GM19328 (cell line): ENCODE results near the gene IGSF9B.

Source experiments
- ATAC-seq: cut with Tn5 transposase; IDR thresholded peaks from one replicate; pipeline ENCODE4 v1.9.1; 2021; ENCODE audit warnings: mild to moderate bottlenecking, moderate library complexity; ENCODE audit not compliant: unreplicated experiment

Gene IGSF9B

DNA sequence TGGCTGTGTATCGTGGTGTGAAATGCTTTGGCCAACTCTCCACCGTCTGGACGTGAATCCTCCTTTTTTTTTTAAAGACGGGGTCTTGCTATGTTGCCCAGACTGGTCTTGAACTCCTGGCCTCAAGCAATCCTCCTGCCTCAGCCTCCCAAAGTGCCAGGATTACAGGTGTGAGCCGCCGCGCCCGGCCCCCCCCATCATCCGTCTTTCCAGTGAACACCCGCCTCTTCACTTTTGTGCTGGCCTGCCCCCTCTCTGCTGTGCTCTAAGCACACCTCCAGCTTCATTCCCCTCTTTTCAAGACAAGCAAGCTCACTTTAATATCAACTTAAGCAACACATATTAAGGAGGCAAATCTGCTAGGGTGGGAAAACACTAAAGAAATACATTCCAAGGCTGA, 35.3 kb downstream of the IGSF9B start:
- no peak for ATAC-seq

DNA sequence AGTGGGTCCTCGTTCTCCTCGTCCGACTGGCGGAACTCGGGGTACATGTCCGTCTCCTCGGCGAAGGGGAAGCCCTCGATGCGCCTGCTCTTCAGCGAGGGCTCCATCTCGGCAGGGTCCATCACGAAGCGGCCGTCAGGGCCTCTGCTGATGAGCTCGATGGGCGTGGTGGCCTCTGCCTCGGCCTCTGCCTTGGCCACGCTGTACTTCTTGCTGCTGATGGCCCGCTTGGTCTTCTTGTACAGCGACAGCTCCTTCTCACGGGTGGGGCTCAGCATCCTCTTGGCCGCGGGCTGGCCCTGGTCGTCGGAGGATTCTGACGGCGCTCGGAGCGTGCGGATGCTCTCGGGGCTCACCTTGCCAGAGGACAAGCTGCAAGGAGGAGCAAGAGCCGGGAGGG, 35.7 kb downstream of the IGSF9B start:
- ATAC-seq = no peak

DNA sequence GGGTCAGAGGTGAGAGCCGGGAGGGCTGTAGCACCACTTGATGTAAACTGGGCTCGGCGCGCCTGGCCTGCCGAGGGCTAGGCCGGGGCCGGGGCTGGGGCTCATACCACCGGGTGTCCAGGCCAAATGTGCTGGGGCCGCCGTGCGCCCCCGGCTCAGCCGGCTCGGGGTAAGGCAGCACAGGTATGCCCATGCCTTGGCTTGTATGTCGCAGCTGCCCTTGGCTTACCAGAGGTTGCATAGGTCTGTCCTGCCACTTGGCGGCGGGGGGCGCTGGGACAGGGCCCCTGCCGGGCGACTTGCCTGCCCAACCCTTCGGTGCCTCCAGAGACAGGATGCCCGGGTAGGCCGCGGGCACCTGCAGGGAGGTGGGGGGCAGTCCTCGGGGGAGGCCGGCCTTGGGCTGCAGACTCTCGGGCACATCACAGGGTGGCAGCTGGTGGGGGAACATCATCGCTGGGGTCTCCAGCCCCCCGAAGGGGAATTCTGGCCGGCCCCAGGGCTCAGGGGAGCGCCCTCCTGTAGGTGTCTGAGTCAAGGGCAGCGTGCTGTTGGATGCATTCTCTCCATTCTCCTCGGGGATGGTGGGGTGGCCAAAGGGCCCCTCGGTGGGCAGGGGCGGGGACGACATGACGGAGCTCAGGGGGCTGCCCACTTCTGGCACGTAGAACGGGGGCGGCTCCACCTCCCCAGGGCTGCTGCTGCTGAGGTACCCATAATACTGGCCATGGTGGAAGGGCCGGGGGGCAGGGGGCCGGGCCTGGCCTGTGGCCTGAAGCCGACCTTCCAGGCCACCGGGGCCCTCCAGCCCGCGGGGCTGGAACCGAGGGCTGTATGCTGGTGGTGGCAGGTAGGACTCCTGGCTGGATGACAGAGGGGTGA, 36.4 kb downstream of the IGSF9B start:
- ATAC-seq = no peak

DNA sequence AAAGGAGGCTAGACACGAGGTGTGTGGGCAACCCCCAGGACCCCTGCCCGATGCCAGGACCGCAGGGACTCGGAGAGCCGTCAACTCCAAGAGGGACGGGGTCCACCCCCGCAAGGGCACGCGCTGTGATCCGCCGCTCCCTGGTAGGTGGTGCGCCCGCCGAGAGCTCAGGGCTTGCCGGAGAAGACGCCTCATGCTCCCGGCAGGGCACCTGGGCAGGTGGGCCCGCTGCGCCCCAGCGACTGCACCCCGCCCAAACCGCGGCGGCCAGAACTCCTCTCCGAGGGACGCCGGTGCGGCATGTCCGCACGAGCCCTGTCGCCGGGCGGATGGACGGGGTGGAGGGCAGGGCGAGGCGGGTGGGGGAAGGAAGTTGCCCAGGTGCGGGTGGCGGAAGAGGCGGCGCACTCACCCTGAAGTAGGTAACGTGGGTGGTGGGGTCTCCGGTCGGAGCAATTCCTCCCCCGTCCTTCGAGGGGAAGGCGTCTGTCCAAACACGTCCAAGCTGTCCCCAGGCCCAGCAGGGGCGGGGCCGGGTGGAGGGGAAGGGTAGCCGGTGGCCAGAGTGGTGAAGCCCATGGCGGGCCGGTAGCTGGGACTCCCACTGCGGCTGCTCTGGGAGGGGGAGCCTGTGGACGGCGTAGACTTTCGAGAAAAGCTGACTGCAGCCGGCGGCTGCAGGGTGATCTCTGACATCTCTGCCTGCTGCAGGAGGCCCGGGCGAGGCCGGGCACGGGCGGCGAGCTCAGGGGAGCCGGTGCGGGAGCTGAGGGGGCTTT, 37.2 kb downstream of the IGSF9B start:
- ATAC-seq = no peak

DNA sequence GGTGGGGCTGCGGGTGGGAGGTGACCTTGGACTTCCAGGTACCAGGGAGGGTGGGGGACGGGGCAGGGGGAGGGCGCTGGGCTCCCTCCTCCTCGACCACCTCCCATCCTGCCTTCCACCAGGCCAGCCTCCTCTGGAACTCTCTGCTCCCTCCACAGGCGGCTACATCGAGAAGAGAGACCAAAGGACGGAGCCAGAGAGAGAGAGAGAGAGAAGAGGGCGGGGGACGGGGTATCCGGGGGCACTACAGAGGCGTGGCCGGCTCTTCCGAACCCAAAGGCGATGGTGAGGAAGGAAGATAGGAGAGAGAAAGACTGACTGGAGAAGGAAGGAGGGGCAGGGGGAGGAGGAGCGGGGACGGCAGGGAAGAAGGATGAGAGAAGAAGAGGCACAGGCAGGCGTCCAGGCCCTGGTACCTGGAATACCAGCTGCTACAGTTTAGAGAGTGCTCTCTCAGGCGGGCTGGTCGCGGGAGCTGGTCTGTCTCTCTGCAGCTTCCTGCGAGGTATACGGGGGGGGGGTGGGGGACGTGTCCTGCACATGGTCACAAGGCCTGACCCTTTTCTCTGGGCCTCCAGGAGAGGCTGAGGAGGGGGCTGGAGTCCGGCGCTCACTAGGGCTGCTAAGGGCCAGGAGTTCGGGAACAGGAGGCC, 38.0 kb downstream of the IGSF9B start:
- ATAC-seq = no peak

DNA sequence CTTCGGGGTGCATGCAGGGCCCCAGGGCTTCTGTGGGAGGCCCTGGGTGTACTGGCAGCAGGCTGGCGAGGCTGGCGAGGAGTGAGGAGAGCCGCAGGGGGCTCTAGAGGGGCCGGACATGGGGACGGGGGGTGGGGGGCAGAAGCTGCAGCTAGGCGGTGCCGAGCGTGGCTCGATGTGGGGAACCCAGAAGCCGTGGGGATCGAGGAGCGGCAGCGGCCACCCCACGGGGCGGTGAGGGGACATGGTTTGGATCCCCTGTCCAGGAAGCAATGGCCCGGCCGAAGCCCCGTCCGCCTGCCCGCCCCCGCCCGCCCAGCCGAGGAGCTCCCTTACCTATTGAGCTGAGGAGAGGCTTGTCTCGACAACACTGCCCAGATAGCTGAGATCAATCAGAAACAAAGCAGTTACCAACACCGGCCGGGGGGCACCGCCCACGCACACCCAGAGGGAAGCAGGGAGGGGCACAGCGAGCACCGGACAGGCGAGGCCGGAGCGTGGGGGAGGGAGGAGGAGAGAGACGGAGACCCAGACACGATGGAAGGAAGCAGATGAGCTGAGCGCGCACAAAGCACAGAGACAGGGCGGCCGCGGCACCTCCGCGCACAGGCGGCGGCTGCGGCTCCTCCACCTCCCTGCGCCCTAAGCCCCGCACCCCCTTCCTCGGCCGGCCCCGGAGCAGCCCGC, 38.7 kb downstream of the IGSF9B start:
- no peak for ATAC-seq

DNA sequence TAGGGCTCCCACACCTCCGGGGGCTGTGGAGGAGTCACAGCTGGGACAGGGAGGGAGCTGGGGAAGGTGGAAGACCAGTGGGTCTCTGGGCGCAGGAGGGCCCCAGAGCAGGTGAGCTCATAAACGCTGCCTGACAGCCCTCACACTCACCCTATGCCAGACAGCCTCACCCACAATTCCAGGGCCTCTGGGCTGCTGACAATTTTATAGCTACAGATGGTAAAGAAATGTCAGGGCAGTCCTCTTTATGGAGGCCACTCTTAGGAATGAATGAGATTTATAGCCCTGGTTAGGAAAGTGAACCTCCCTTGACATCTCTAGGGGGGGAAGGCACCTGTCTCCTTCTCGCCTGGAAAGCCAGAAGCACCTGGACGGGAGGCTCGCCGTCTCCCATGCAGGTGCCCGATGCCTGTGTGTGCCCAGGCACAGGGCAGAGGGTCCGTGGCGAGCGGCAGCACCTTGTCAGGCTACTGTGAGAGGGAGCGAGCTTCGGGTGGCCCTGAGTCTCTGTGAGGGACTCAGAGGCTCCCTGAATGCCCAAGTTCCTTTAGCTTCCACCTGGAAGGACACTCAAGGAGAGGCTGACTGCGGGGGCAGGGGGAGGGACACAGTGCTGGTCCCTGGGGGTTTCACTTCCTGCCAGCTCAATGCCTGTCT, 39.9 kb downstream of the IGSF9B start:
- no peak for ATAC-seq

DNA sequence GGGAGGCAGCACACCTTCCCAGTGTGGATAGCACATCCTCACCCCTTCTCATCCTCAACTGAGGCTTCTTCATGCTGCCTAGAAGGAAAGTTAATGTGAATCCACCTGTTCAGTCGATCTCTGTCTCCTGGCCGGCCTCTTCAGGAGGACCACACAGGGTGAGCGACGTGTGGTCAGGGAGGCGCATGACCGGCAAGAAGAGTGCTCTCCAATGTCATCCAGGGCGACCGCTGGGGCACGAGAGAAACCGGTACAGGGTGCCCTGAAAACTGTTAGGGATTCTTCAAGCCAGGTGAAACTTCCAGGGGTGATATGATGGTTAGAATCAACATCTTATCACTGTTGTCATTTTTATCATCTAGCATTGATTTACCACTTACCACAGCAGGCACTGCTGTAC, 43.0 kb downstream of the IGSF9B start:
- no peak for ATAC-seq

DNA sequence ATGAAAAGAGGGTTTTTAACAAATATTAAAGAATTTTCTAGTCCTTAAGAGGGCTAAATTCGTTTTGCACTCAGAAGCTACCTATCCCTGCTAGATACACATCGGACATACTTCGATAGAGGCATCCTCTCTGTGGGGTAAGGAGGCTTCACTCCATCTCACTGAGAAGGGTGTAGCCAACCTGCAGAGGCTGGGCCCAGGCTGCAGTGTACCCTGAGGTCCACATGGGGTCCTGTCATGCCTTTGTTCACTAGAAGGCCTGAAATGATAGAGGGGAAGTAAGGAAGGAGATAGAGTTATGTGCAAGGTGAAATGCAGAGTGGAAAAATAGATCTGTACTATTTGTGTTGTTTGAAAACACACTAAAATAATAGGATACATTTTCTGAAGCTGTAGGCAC, 45.6 kb downstream of the IGSF9B start:
- no peak for ATAC-seq

DNA sequence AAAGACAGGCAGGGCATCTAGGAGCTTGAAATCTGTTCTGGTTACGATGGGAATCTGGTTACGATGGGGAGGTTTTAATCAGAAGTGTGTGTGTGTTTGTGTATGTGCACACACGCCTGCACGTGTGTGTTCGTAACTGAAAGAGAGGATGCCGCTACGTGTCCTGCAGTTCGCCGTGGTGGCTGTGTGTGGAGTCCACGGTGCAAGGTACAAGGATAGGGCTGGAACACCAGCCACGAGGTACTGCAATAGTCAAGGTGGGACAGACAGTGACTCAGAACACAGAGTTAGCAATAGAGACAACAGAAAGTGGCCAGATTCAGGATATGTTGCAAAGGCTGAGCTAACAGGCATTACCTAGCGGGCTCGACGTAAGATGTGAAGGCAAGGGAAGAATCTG, 46.7 kb downstream of the IGSF9B start:
- ATAC-seq = no peak

DNA sequence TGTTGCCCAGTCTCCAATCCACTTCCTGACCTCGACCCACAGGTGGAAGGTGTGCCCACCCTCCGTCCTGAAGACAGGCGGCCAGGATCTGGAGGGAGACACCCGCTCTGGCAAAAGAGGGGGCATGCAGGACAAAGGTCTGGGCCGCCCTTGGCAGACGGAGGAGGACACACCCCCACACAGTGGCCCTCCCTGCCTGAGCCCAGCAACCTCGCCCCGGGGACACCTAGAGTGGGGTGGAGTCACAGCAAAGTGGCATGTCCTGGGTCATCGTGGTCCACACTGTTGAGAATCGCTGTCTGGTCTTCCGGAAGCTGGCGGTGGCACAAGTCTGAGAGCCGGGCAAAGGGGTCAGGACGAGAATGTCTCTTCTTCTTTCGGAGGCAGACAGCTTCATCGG, 47.9 kb downstream of the IGSF9B start:
- ATAC-seq = no peak

DNA sequence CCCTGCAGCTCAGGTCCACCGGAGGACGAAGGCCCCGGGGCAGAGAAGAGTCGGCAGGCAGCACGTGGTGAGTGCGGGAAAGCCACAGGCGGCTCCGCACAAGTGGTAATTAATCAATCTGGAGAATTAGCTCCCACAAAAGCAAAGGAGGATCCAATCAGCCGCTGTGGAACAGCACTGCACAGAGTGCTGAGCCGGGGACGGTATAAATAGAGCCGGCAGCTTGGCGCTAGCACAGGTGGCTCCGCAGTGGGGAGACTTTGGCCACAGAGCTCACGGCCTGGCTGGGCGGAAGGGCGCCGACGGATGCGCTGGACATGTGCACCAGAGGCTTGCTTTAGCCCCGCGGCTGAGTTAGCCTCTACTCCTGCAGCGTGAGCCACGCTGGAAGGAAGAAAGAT, 48.9 kb downstream of the IGSF9B start:
- ATAC-seq = no peak

DNA sequence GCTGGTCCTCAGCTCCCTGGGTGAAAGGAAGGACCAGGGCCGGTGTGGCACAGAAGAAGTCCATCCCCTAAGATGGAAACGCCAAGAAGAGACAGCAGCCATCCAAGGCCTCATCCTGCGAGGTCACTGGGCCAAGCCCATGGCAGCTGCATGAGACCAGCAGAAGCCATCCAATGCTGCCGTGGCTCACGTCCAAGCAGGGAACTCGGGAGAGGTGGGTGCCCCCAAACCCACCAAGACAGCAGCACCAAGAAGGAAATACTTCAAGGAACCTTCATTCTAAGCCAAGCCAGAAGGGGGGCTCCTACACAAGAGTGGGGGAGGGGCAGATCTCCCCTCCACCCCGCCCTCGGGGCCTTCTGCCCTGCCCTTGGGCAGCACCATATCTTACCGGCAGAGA, 49.6 kb downstream of the IGSF9B start:
- ATAC-seq = no peak

DNA sequence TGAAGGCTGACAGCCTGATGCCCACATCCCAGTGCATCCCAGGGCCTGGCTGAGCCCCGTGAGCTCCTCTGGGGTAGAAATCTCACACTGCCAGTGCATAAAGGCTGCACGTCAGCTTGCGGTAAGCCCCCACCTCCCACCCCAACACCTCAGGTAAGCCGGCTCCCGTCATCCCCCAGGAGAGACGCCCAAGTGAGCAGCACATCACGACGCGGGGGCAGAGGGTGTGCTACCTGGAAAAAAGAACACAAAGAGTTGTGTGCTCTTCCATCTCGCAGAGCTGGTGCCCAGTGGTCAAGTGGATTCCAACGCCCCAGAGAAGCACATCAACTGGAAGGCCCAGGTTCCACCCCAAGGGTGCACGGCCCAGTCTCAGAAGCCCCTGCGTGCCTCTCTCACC, 50.0 kb downstream of the IGSF9B start:
- ATAC-seq = no peak

DNA sequence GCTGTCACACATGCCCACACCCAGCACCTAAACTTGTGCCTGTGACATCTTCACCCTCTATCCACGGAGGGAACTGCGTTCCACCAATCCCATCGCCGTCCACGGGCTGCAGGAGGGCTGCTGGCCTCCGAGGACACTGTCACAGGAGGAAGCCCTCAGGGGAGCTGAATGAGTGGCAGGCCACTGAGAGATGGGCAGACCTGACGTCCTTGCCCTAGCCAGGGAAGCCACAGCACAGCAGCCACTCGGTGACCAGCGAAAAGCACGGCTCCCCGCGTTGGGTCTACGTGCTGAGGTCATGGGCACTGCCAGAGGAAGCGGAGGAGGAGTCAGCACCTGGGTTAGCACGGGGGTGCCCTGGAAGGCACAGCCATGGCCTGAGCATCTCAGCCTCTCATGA, 50.5 kb downstream of the IGSF9B start:
- ATAC-seq = no peak

DNA sequence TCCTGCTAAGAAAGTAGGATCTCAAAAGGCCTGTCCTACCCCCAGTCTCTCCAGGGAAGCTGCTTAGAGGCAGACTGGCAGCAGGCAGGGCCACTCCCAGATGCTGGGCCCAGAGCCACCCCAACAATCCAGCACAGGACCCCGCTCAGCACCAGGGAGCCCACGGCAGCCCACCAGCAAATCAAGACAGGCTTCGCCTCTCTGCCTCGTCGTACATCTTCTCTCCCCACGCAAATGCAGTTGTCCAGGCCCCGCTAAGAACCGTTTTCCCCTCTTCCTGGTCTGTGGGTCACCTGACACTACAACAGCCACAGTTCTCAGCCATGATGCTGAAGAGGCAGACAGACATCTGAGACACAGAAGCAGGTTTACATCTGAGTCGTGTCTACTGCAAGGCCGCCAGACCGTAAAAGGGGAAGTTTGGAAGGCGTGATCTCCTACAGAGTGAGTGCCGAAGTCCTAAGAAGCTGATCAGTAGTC, 51.1 kb downstream of the IGSF9B start:
- ATAC-seq = no peak

DNA sequence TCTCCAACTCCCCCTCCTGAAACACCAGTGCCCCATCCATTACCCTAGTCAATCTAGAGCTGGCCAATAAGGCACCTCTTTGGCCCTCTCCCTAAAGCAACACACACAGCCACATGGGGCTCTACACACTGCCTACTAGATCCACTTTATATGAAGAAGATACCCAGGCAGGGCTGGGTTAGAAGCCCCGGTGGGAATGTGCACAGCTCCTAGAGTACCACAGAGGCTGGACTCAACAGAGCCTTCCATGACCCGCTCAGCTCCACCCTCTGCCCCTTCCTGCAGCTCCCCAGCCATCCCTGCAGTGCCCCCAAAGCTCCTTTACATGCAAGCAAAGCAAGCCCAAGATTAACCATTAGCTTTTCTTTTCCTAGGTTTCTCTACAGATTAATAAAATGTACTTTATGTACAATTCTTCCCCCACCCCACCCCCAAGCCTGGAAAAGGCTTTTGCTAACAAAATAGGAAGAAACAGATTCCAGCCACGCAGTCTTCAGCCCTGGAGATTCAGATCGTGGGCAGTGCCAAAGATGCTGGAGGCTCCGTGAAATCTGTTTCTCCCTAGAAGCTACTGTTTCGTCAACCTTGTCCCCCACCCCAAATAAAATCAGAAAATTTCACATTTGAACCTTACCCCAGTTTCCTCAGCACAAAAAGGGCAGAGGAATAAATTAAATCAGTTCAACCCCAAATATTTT, 51.8 kb downstream of the IGSF9B start:
- ATAC-seq = no peak

DNA sequence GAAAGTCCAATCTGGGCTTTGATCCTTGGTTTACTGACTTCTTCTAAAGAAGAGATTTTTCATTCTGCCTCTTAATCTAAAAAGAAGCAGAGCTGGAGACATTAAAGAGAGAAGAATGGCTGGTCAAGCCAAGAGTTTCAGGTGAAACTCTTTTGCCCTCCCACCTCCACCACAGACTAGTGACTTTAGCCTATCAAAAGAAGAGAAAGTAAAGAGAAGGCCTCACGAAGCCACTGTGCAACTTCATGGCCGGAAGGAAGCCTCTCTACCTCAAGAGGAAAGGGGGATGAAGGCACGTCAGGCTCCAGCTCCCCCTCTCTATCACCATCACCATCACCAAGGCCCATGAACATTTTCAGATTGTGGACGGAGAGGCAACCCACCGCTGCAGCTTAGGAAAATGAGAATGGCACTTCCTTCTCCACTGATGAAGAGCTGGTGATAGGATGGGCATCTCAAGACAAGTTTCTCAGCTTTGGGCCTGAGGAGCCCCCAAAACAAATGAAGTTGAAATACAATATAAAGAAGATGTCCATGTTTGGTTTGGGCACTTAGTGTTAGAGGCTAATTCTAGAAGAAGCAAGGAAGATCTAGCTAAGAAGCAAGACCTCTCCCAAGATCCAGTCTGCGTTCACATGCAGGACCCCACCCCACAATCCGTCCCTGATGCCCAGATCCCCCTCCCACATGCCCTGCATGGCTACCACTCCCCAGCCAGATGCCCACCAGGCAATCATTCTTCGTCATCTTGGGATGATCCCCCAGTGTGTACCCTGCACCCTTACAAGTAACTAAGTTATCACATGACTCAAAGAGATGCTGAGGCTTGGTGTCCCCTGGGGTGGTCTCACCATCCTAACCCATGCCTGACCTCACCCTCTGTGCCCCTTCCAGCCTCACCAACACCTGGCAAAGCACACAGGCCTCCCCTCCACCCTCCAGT, 52.6 kb downstream of the IGSF9B start:
- no peak for ATAC-seq

DNA sequence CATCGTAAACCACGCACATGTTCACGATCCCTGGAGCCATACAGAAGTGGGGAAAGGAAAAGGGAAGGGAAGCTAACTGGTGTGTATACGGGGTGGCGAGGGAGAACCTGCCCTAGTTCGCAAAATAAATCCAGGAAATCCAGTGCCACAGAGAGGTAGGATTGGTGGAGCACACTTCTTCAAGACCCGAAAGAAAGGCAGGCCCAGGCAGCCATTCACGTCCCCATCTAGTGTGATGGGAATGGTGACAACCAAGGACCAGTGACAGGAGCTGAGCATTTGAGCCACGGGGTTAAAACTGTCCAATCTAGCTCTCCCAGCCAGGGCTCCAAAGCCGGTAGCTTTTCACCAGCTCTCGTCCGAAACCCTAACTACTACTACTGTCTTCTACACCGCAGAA, 53.7 kb downstream of the IGSF9B start:
- ATAC-seq = no peak
